HepG2 (cell line): ENCODE measurements around the gene CASP4. TPM values are rescaled to one million over a fixed set of nuclear protein-coding genes. Genes with fewer than 3 reads are reported as not detected.

Source experiments
- ATF7-NPFF ChIP-seq: sonication (generic); formaldehyde crosslinking; IDR thresholded peaks from 2 replicates; pipeline ENCODE4 v1.8.1; 2023; ENCODE audit warnings: mild to moderate bottlenecking, low read depth, missing genetic modification reagents, moderate library complexity
- DZIP1 ChIP-seq: sonication (generic); formaldehyde crosslinking; IDR thresholded peaks from 2 replicates; pipeline ENCODE4 v1.5.0; 2020; ENCODE audit warnings: mild to moderate bottlenecking, missing genetic modification reagents
- GLI4 ChIP-seq: sonication (generic); formaldehyde crosslinking; IDR thresholded peaks from 2 replicates; pipeline ENCODE4 v1.5.1; 2020; ENCODE audit warnings: missing genetic modification reagents, mild to moderate bottlenecking, moderate library complexity, borderline replicate concordance
- HMGXB3 ChIP-seq: sonication (generic); formaldehyde crosslinking; IDR thresholded peaks from 2 replicates; pipeline ENCODE4 v1.4.0; 2020; ENCODE audit warnings: missing genetic modification reagents, borderline replicate concordance
- KDM3A ChIP-seq: IDR thresholded peaks from 2 replicates; pipeline ENCODE4 v1.6.1; 2018; ENCODE audit warnings: low read depth, missing compliant biosample characterization
- MED8 ChIP-seq: sonication (generic); formaldehyde crosslinking; IDR thresholded peaks from 2 replicates; pipeline ENCODE4 v1.8.1; 2023; ENCODE audit warnings: mild to moderate bottlenecking, missing genetic modification reagents; ENCODE audit not compliant: insufficient replicate concordance
- SMYD3 ChIP-seq: sonication (generic); formaldehyde crosslinking; IDR thresholded peaks from 2 replicates; pipeline ENCODE4 v1.8.1; 2023; ENCODE audit warnings: mild to moderate bottlenecking, missing genetic modification reagents
- TIGD3 ChIP-seq: sonication (generic); formaldehyde crosslinking; IDR thresholded peaks from 2 replicates; pipeline ENCODE4 v1.5.1; 2020; ENCODE audit warnings: mild to moderate bottlenecking, missing genetic modification reagents, borderline replicate concordance
- ZNF256 ChIP-seq: sonication (generic); formaldehyde crosslinking; conservative IDR thresholded peaks from 2 replicates; pipeline ENCODE4 v1.4.0; 2020; ENCODE audit warnings: missing genetic modification reagents
- ZNF432 ChIP-seq: sonication (generic); formaldehyde crosslinking; IDR thresholded peaks from 2 replicates; pipeline ENCODE4 v1.5.0; 2020; ENCODE audit warnings: missing genetic modification reagents, mild to moderate bottlenecking, borderline replicate concordance
- ZSCAN22 ChIP-seq: sonication (generic); formaldehyde crosslinking; IDR thresholded peaks from 2 replicates; pipeline ENCODE4 v1.4.0; 2020; ENCODE audit warnings: mild to moderate bottlenecking, missing genetic modification reagents
- polyA plus RNA-seq, 8 experiments: library from polyadenylated mRNA; depleted of rRNA in 3 of 8; stranded (reverse) in 7 of 8; unstranded in 1 of 8; fragments of >200 nt; fragmentation: Illumina TruSeq in 4 of 8; extraction: Trizol in 4 of 8; gene quantifications; 2 replicates each; pipeline versions ENCODE4 v1.2.1 to v1.2.3, GENCODE V29; 2011 to 2016; ENCODE audit warnings: low read depth in 4 of 8, missing spikeins in 1 of 8, mixed read lengths in 1 of 8; ENCODE audit not compliant: insufficient read depth in 1 of 8
- total RNA-seq, 5 experiments: library from RNA; depleted of rRNA; stranded (reverse); fragments of >200 nt; fragmentation: Illumina TruSeq; extraction: Trizol; gene quantifications; 2 replicates each; pipeline ENCODE4 v1.2.3, GENCODE V29; 2016; ENCODE audit warnings: low read depth in 1 of 5

CASP4 gene
- total and polyA plus RNA-seq, 2 of the 13 experiments (the other 11 are each of a cell fraction or from before 2014, with no cell fraction given) = 56.4 to 69.8 TPM

GRCh38 chr11:104912102-104912501, 56.3 kb downstream of the CASP4 start (continued):
- TF ChIP-seq DZIP1 (no peak), ZSCAN22 (CRISPR knock-in tag) (no peak), ZNF432 (no peak), KDM3A (CRISPR knock-in tag) (no peak), SMYD3 (no peak), ZNF256 (no peak), GLI4 (no peak), HMGXB3 (CRISPR knock-in tag) (no peak), TIGD3 (CRISPR knock-in tag) (no peak), ATF7-NPFF (no peak), MED8 (CRISPR knock-in tag) (no peak)
- TF ChIP-seq, all 625 proteins: peak for 0
